GM19372 (cell line): ENCODE measurements around the gene PSTPIP1.

Experiments
- ATAC-seq: cut with Tn5 transposase; IDR thresholded peaks from one replicate; pipeline ENCODE4 v1.9.1; 2021; ENCODE audit warnings: mild to moderate bottlenecking, low read depth, moderate library complexity; ENCODE audit not compliant: unreplicated experiment

PSTPIP1 gene

DNA sequence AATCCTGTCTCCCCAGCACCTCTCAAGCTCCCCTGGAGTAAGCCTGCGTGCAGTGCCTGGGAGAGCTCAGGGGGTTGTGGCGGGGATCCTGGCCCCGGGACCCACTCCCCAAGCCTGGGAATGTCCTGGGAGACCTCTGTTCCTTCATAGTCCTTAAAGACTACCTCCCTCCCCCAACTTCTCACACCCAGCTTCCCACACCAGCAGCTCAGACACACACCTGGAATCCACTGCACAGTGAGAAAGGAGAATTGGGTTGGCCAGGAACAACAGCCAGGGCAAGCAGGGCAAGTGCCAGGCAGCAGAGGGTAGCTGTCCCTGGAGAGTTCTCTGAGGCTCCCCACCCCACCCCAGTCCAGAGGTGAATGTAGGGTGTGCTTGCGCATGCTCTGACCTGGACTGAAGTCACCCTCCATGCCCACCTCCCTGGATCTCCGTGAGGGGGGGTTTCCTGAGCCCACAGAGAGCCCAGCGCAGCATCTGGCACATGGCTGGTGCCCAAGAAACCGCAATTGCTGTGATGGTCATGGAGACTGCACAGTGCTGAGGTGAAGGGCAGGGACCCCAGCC lies 22.2 kb downstream of the PSTPIP1 start:
- ATAC-seq: no peak

DNA sequence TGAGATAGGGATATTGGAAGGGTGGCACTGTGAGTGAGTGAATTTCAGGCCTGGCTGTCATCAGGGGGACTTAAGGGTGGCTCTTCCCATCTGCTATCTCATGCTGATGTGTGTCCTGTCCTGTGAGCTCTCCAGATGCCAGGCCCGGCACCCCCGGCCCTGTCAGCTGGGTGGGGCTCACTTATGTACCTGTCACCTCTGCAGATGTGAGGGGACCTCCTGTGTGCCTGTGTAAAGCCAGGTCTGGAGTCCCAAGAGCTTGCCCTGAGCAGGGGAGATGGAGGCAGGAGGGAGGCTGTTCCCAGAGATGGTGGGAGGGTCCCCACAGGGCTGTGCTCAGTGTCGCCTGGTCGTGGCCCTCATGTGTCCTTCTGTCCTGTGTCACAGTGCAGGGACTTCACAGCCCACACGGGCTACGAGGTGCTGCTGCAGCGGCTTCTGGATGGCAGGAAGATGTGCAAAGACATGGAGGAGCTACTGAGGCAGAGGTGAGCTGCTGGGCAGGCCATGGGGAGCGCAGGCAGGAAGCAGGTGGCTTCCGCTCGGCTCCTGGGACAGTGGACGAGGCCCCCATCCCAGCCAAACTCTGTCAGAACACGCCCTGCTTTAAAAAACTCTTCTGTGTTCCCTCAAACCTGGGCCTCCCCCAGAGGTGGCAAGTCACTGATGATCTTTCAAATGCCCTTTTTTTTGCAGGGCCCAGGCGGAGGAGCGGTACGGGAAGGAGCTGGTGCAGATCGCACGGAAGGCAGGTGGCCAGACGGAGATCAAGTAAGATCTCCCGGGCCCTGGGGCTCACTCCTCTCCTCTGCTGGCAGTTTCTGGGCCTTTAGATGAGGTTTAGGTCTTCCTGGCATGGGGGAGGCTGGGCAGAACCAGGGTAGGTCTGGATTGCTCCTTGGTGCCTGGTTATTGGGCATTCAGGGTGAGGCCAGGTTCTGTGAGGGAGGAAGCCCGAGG lies 23.1 kb downstream of the PSTPIP1 start:
- no peak for ATAC-seq

DNA sequence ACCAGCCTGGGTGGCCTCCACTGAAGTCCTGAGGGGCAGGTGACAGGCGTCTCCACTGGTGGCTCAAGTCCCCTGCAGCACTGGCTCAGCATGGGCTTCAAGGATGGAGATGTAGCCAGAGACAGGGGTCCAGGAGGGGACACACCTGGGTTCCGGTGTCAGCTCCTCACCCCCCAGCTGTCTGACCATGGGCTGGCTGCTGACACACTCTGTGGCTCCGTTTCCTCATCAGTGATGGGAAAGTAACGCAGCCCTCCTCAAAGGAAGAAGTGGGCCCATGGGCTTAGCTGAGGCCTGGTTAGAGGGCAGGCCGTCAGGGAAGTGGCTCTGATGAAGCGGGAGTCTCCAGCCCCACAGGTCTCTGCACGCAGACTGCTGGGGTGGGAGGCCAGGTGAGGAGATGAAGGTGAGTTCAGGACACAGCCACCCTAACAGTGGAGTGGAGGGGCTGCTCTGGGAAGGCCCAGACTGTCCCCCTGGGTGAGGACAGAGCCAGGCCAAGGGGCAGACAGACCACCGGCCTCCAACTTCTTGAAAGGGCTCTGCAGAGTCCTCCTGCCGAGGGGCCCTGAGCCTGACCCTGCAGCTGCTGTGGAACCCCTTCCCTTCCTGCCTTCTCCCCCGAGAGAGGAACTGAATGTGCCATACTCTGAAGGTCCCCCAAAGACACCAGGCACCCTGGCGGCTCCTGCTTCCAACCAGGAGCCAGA lies 24.0 kb downstream of the PSTPIP1 start:
- no peak for ATAC-seq

DNA sequence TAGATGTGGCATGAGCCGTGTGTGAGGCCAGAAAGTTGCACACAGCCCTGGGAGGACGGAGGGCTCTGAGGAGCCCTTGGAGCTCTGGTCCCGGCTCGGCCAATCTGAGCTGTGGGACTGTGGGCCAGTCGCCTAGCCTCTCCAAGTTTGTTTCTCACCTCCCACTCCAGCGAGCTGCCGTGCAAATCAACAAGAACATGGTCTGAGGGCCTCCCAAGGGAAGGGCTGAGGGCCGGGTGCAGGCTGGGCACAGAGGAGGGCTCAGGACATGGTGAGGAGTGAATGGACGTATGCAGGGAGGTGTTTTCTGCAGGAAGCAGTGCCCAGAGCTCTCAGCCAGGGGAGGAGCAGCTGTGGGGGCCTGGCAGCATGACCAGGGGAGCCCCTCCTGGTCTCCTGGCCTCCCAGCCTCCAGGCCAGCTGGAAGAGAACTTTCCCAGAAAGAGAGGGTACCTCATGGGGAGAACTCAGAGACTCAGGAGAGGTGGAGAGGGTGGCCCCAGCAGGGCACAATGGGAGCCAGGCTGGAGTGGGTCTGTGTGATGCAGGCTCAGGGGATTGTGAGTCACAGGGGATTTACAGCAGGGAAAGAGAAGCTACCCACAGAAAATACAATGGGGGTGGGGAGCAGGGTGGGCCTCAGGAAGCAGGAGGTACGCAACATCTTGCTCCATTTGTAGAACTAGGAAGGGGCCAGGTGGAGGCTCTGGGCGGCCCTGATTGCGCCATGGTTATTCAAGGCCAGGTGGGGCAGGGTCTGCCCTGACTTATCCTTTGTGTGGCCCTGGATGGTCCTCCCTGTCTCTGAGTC lies 24.8 kb downstream of the PSTPIP1 start:
- no peak for ATAC-seq

DNA sequence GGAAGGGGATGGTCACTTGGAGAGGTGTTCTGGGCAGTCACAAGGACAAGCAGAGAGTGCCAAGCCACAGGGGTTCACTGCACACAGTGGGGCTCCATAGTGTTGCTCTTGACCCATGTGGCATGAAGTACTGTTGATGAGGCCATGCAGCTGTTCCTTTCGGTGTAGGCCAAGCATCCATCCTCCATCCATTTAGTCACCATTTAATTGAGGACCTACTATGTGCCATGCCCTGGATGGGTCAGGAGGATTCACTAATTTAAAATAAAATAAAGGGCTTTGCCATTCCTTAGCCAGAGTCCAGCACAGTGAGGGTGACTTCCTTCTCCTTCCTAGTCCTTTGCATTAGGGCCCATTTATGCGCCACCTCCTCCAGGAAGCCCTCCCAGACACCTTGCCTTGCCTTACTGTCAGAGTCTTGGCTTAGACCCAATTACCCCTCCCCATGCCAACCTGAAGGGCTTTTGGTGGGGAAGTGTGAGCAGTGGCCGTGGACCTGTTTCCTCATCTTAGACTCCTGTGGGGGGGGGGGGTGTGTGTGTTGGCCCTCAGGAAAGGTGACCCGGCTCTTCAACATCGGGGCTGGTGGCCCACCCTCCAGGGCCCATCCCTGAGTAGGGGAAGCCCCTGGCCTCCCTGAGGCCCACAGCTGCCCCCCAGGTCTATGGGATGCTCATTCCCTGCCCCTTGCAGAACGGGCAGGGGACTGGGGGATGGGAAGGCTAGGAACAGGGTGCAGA lies 25.6 kb downstream of the PSTPIP1 start:
- no peak for ATAC-seq

DNA sequence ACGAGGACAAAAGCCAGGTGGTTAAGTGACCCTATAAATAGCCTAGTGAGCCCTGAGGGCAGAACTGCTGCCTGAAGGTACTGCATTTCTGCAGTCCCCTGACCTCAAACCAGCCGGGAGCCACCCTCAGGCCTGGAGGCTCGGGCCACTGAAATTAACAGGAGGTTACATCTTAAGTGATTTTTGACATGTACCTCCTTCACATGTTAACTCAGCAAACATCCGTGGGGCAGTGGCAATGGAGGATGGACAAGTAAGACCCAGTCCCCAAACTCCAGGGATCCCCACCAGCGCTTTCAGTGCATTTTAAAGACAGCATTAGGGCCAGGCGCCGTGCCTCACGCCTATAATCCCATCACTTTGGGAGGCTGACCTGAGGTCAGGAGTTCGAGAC lies 26.2 kb downstream of the PSTPIP1 start:
- ATAC-seq: no peak

DNA sequence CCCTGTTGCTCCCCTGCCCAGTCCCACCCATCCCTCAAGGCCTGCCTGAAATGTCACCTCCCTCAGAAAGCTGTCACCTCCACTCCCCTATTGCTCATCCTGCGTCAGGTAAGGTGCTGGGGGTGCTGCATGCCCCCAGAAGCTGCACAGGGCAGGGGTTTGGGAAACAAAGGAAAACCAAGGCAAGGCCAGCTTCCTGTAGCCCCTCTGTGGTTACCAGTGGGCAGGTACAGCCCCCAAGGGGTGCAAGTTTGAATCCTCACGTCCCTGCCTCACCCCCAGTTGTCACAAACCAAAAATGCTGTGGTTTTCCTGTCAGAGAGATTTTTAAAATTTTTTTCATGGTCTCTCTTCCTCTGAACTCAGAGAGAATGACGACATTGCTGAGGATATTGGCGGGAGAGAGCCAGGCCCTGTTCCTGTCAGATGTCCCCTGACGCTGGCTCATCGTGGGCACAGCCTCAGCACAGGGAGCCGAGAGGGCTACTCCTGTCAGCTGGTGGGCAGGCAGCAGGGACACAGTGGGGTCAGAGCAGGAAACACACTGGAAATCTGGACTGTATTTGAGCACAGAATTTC lies 27.0 kb downstream of the PSTPIP1 start:
- no peak for ATAC-seq

DNA sequence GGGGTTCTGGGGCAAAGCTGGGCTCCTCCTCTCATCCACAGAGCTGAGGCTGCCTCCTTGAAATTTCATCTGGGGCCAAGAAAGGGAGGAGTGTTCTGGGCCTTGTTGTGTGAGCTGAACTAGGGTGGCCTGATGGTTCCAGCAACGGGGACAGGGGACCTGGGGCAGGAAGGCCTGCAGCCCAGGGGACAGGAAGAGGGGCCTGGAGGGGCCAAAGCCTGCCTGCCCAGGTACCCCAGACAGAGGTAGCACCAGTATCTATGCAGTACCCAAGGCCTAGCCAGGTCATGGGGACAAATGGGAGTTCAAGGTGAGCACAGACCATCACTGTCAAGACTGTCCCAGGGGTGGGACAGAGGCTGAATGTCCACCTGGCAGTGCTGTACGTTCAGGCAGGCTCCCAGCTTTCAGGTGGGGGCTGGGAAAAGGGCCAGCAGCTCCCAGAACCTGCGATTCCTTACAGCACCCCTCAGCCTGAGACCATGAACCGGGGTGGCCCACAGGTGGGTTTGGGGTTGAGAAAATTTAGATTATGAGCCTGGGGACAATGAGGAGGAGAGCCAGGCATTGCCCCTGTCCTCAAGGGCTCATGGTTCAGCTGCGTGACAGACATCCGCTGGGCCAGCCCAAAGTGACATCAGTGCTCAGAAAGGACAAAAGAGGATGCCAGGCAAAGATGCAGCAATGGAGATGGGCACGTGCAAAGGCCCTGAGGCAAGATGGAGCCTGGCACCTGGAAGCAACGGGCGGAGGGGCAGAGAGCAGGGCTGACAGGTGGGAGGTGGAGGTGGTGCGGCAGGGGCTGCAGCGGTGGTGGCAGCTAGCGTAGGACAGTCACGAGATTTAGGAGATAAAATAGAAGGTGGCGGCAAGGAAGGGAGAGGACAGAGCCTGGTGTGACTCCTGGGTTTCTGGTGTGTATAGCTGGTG lies 28.0 kb downstream of the PSTPIP1 start:
- no peak for ATAC-seq

DNA sequence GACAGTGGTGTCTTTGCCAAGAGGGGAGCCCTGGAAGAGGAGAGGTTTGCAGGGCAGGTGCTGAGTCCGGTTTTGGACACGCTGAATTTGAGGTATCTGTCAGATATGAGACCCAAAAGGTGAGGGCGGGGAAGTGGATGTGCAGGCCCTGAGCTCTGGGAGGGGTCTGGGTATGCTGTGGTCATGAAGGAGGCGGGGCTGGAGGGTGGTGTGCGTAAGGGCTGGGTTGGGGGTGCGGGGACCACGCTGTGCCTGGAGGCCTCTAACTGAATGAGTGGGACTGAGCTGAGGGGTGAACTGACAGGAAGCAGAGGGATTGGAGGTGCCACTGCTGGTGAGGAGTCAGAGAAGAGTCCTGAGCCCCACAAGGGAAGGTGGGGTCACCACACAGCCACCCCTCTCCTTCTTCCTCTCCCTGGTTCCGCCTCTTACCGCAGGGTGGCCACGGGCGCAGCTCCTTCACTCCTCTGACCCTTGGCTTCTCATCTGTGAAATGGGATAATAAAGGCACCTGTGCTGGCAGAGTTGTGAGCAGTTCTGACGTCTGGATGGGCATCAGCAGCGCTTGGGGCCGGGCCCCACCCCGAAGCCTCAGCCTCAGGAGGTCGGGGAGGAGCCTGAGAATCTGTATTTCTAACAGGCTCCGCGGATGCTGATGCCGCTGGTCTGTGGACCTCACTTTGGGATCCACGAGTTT lies 28.8 kb downstream of the PSTPIP1 start:
- ATAC-seq: no peak

DNA sequence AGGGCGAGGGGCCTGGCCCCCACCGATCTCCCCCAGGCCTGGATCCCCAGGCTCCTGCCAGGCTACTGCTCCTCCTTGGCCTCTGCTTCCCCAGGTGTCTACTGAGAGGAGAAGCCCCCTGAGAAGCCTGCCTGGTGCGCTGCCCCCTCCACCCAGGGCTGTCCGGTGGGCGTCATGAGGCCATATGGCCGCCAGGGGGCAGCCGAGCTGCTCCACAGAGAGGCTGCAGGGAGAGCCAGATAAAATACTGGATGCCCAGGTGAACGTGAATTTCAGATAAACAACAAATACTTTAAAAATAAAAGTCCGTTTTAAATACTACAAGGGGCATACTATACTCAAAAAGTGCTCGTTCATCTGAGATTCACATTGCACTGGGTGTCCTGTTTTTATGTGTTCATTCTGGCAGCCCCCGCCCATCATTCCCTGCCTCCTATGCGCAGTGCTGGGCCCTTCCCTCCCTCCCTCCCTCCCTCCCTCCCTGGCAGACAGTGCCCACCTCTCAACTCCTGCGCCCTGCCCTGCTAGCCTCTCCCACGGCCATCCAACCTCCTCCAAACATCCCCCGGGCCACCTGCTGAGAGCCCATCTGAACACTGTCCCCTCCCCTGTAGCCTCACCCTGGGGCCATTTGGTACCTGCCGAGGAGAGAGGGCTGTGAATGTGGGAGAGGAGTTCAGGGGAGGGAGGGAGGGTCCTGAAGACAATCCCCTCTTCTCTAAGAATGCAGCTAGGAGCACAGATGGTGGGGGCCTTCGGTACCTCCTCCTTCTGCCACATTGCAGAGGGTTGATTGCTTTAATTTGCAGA lies 29.6 kb downstream of the PSTPIP1 start:
- ATAC-seq: no peak

DNA sequence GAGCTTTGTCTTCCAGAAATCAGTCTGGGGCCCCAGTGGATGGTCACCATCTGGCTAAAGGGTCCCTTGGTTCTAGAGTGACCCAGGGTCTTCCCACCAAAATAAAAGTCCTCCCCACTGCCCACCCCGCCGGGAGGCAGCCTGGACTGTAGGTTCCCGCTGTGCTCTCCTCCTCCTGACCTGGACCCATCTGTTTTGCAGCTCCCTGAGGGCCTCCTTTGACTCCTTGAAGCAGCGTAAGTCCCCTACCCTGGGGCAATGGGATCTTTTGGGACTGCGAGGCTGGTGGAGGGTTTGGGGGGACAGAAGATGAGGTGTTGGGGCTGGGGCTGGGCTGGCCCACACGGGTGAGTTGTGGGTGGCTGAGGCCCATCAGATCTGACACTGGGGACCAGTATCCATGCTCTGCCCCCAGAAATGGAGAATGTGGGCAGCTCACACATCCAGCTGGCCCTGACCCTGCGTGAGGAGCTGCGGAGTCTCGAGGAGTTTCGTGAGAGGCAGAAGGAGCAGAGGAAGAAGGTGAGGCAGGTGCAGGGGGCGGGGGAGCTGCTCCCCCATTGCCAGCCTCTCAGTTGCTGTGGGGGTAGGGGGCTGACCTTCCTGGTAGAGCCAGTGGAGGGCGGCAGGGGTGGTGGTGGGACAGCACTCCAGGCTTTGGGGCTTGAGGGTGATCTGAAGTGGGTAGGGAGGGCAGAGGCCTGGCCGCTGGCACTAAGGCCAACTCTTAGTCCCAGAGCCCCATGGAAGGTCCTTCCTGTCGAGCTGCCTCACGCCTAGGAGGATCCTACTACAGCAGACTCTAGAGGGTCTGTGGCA lies 30.4 kb downstream of the PSTPIP1 start:
- ATAC-seq: no peak

DNA sequence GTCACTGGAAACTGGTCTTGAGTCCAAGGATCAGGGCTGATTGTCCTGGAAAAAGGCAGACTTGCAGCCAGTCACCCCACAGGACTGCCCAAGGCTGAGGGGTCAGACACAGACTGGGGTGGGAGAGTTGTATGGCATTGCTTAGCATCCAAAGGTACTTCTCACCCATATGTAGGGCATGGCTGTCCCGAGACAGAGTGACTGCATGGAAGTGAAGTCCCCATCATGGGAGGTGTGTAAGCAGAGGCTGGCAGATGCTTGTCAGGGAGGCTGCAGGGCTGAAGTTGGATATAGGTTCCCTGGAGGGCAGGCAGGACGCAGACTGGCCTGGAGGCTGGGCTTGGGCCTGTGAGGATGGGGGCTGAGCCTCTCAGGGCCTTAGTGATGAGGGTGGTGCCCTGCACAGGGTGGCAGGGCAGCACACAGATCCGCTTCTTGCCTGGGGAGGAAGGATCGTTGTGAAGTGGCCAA lies 31.1 kb downstream of the PSTPIP1 start:
- no peak for ATAC-seq

DNA sequence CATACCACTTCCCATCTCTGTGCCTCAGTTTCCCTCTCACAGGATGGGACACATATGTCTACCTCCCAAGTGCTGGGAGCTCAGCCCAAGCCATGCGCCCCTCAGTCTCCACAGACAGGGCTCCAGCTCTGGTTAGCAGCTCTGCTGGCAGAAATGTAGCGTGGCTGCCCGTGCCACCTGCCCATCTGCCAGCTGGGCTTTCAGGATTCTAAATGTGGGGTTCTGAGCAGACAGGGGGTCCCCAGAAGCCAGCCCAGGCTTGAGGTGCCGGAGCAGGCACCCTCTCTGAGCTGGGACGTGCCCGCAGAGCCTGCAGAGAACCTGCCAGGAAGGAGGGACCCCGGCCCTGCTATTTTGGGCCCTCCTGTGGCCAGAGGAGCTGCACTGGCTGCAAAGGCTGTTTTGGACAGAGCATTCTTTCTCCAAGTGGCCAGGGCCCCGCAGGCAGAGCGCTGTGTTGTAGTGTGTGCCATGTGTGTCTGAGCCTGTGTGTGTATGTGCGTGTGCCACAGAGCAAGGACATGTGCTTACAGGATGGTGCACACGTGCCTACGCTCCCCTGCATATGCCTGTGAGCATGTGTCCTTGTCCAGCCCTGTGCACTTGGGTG lies 31.7 kb downstream of the PSTPIP1 start:
- ATAC-seq: no peak

DNA sequence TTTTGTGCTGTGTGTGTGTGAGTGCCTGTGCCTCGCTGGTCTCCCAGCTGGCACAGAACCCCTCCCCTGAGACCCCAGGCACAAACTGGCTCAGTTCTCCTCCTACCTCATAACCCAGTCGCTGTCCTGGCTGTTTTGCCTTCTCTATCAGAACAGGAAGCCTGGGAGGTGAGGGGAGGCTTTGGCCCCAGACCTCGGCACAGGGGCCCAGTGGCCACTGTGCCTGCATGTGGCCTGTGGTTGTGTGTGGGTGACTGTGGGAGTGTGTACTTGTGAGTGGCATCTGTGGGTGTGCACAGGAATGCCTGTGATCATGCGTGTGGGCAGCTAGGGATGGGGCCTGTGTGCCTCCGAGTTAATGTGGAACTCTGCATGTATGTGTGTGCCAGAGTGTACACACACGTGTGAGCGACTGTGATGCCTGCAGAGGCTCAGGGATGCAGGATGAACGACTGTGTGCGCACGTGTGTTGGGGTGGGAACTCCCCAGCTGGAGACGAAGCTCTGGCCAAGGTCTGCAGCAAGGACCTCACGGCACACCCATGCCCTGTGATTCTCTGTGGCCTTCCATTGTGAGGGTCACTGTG lies 32.3 kb downstream of the PSTPIP1 start:
- ATAC-seq: no peak

DNA sequence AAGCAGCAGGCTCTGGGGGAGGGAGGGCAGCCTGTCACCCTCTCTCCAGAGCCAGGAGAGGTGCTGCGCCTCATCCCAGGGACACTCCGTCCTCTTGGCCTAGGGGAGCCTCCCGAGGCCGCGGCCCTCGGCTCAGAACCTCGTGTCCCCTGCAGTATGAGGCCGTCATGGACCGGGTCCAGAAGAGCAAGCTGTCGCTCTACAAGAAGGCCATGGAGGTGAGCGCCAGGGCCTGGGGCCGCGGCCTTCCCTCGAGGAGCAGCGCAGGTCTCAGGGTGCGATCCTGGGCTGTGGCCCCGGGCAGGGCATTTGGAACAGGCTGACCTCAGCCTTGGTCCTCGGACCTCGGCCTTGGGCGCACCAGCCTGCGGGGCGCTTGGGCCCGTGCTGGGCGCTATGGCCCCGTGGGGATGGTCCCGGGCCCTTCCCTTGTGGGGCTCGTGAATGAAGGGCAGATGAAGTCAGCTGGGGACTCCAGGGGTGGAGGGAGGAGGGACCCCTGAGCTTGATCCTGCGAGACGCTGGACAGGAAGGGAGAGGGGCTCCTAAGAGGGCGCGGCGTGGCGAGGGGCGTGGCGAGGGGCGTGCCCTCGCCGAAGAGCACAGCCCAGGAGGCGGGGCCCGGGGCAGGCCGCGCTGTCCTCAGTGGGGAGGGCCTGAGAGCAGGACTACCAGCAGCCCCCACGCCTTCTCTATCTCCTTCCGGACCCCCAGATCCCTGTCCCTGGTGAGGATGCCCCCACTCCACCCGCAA lies 32.9 kb downstream of the PSTPIP1 start:
- ATAC-seq: no peak
